K562 (cell line): Measurements from ENCODE around the gene GLIS2. TPM values are rescaled to one million over a fixed set of nuclear protein-coding genes. Genes with fewer than 3 reads are reported as not detected.

Source experiments
- HDAC1 ChIP-seq, 2 experiments: fragments of 450-650 bp; IDR thresholded peaks; 2 replicates each; pipeline ENCODE4 v1.6.1; 2016 to 2017; ENCODE audit warnings: inconsistent platforms in 1 of 2, mild to moderate bottlenecking in 1 of 2, moderate library complexity in 1 of 2
- MEF2A ChIP-seq: IDR thresholded peaks from 2 replicates; pipeline ENCODE4 v1.6.1; 2011; ENCODE audit warnings: low read depth, mild to moderate bottlenecking, low read length, moderate library complexity; ENCODE audit not compliant: control insufficient read depth
- POLR2A ChIP-seq: fragments of 450-650 bp; conservative IDR thresholded peaks from 2 replicates; pipeline ENCODE4 v1.6.1; 2016
- POLR2G ChIP-seq: fragments of 200-400 bp; formaldehyde crosslinking; IDR thresholded peaks from 2 replicates; pipeline ENCODE4 v1.6.1; 2017; ENCODE audit warnings: low read depth, mild to moderate bottlenecking, antibody characterized with exemption, low read length, moderate library complexity
- RBFOX2 ChIP-seq: fragments of 200-400 bp; formaldehyde crosslinking; IDR thresholded peaks from 2 replicates; pipeline ENCODE4 v1.6.1; 2017; ENCODE audit warnings: low read depth, mild to moderate bottlenecking, low read length, moderate library complexity
- SIX5 ChIP-seq, 2 experiments: IDR thresholded peaks; 2 replicates each; pipeline ENCODE4 v1.6.1; 2011; ENCODE audit warnings: low read length in 2 of 2, borderline replicate concordance in 1 of 2, low read depth in 1 of 2, mild to moderate bottlenecking in 1 of 2, moderate library complexity in 1 of 2; ENCODE audit not compliant: insufficient read depth in 1 of 2
- ZNF253 ChIP-seq: fragments of 250-450 bp; sonication (Bioruptor Pico); conservative IDR thresholded peaks from 2 replicates; pipeline ENCODE4 v1.6.1; 2021; ENCODE audit warnings: mild to moderate bottlenecking
- polyA plus RNA-seq, 8 experiments: library from polyadenylated mRNA; depleted of rRNA in 4 of 8; stranded (reverse) in 5 of 8; unstranded in 3 of 8; fragments of >200 nt; fragmentation: Nextera tagmentation in 2 of 8; fragmentation: Illumina TruSeq in 1 of 8; extraction: Ambion mirVana in 2 of 8; extraction: Trizol in 1 of 8; gene quantifications; 2 replicates each; pipeline versions ENCODE4 v1.2.1 to v1.2.3, GENCODE V29; 2011 to 2014; ENCODE audit warnings: inconsistent platforms in 1 of 8, missing spikeins in 1 of 8
- total RNA-seq, 7 experiments: library from RNA; depleted of rRNA in 6 of 7; stranded (reverse); fragments of >200 nt in 6 of 7; fragmentation: Illumina TruSeq in 2 of 7; extraction: Trizol in 2 of 7; gene quantifications; 2 replicates each; pipeline versions ENCODE4 v1.2.1 to v1.2.3, GENCODE V29; 2011 to 2021; ENCODE audit warnings: low replicate concordance in 1 of 7
- TF ChIP-seq, protein P1 (sequence below), 2 experiments: fragments of 450-650 bp; formaldehyde crosslinking in 1 of 2; IDR thresholded peaks; 2 replicates each; pipeline versions ENCODE4 v1.4.0 to v1.6.1; 2014 to 2020; ENCODE audit warnings: mild to moderate bottlenecking in 2 of 2, borderline replicate concordance in 1 of 2, low read depth in 1 of 2
- TF ChIP-seq, protein P2 (sequence below), 3 experiments: fragments of 200-800 bp in 1 of 3; sonication (Bioruptor generic) in 1 of 3; sonication (generic) in 1 of 3; formaldehyde crosslinking in 1 of 3; IDR thresholded peaks; 2 replicates each; pipeline versions ENCODE4 v1.6.1 to v1.8.0; 2016 to 2022; ENCODE audit warnings: mild to moderate bottlenecking in 2 of 3, missing compliant biosample characterization in 2 of 3, missing genetic modification characterization in 2 of 3, missing genetic modification reagents in 1 of 3

Gene GLIS2
- total and polyA plus RNA-seq, 9 of the 15 experiments (the other 6 are each of a cell fraction or from before 2014, with no cell fraction given): 0.10 to 9.0 (median 0.57) TPM

DNA sequence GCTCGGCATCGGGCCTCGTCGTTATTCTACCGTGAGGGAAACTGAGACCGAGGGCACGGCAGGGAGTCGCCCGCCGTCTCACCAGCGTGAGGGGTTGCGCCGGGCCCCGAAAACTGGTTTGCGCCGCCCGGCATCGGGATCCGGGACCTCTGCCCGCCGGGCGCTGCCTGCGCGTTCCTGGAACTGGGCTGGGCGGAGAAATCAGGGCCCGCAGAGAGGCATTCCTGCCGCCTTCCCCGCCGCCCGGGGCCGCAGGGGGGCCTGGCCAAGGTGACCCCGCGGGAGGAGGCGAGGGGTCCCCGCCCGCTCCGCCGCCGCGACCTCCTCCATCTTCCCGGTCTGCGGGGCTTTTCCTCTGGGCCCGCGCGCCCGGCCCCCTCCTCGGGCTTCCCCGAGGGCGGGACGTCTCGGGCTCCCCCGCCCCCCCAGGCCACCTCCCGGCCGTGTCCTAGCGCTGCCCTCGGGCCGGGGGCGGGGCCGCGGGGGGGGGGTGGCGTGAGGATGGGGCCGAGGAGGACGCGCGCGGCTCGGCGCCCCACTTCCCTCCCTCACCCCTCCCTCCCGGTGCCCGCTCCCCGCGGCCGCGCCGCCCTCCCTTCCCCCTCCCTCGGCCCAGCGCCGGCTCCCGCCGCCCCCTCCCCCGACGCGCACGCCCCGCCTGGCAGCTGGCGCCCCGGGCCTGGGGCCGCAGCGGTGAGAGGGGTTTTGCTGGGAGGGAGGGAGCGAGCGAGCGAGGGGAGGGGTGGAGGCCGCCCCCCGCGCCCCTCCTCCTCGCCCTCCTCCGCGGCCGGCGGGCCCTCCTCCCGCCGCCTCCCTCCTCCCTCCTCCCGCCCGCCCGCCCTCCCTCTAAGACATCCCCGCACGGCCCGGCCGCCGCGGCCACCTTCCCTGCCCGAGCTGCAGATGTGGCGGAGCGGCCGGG lies at the start of gene GLIS2 (continued):
- TF ChIP-seq, protein P1, sequence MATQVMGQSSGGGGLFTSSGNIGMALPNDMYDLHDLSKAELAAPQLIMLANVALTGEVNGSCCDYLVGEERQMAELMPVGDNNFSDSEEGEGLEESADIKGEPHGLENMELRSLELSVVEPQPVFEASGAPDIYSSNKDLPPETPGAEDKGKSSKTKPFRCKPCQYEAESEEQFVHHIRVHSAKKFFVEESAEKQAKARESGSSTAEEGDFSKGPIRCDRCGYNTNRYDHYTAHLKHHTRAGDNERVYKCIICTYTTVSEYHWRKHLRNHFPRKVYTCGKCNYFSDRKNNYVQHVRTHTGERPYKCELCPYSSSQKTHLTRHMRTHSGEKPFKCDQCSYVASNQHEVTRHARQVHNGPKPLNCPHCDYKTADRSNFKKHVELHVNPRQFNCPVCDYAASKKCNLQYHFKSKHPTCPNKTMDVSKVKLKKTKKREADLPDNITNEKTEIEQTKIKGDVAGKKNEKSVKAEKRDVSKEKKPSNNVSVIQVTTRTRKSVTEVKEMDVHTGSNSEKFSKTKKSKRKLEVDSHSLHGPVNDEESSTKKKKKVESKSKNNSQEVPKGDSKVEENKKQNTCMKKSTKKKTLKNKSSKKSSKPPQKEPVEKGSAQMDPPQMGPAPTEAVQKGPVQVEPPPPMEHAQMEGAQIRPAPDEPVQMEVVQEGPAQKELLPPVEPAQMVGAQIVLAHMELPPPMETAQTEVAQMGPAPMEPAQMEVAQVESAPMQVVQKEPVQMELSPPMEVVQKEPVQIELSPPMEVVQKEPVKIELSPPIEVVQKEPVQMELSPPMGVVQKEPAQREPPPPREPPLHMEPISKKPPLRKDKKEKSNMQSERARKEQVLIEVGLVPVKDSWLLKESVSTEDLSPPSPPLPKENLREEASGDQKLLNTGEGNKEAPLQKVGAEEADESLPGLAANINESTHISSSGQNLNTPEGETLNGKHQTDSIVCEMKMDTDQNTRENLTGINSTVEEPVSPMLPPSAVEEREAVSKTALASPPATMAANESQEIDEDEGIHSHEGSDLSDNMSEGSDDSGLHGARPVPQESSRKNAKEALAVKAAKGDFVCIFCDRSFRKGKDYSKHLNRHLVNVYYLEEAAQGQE (IDR thresholded peaks at IDR 0.05; ENCODE audit: borderline replicate concordance): peak; percentile 79
- TF ChIP-seq, protein P1 (CRISPR knock-in tag; IDR thresholded peaks at IDR 0.05; ENCODE audit: low read depth): no peak
- TF ChIP-seq POLR2G (peak; percentile 62), ZNF253 (CRISPR knock-in tag) (no peak), POLR2A (0 out of 2 replicates have a peak, but pooled peaks have one; percentile 31), RBFOX2 (peak; percentile 41), SIX5 (IDR thresholded peaks at IDR 0.05; ENCODE audit: borderline replicate concordance in 1 of 2, insufficient read depth in 1 of 2, low read depth in 1 of 2, low read length in 2 of 2) (no peak), HDAC1 (IDR thresholded peaks at IDR 0.05) (0 out of 4 replicates have a peak, but pooled peaks of 1 of the 2 experiments have one; percentile 23), MEF2A (no peak)
- TF ChIP-seq, protein P2, sequence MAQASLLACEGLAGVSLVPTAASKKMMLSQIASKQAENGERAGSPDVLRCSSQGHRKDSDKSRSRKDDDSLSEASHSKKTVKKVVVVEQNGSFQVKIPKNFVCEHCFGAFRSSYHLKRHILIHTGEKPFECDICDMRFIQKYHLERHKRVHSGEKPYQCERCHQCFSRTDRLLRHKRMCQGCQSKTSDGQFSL (CRISPR knock-in tag; IDR thresholded peaks at IDR 0.05): peak; percentile 59
- TF ChIP-seq, protein P2 (tag; IDR thresholded peaks at IDR 0.05): peak in 1 of 2 experiments; percentile 78; a peak in 2 of 4 replicates
